Caki2 (cell line): ENCODE data around the gene SLC37A2. TPM values are rescaled to one million over a fixed set of nuclear protein-coding genes. Genes with fewer than 3 reads are reported as not detected.

Source experiments
- DNase-seq: peaks from one replicate; pipeline ENCODE4 v3.0.0-alpha.2; 2015; ENCODE audit warnings: low read depth
- in situ Hi-C: cut with HindIII; loops from 2 replicates; pipeline ENCODE4 v1.10.0; 2016; ENCODE audit warnings: low sequenced_read_pairs, low pct_unique_long_range_greater_than_20kb, mixed read lengths
- total RNA-seq: library from RNA; depleted of rRNA; stranded (reverse); fragments of >200 nt; shearing (Covaris generic); gene quantifications from 2 replicates; pipeline ENCODE4 v1.2.3, GENCODE V29; 2014; ENCODE audit warnings: low replicate concordance

The SLC37A2 gene
- total RNA-seq, 1 experiment from 2014 or later: 1.9 TPM

DNA sequence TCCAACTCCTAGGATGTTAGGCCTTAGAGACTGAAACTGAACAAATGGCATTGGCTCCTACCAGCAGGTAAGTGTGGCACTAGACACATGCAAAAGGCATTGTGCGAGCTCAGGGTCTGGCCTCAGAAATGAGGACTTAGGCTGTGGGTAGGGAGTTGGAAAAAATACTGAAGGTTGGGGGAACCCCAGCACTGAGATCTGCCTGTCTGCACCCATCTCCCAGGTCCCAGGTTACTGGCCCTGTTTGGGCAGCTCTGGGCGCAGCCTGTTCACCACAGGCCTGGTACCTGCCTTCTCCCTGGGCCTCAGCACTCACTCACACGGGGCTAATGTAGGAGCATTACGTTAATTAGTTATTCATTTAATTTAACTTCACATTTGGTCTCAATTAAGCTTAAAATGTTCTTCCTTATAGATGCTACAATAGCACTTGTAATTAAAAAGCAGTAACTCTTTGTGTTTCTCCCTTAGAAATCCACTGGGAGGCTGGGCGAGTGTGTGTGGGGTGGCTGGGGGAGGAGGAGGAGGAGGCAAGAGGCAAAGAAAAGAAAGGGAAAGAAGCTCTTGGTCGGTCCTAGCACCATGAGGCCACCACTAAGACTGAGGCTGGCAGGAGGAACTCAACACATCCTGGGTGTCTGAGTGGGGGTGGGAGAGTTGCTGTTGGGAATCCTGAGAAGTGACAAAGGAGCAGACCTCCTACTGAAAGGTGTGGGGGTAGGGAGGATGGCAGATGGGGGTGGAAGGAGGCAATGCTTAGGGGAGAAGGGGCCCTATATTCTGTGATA lies 29.0 kb downstream of the SLC37A2 start:
- in situ Hi-C loops: no loop called here
- no peak for DNase-seq

DNA sequence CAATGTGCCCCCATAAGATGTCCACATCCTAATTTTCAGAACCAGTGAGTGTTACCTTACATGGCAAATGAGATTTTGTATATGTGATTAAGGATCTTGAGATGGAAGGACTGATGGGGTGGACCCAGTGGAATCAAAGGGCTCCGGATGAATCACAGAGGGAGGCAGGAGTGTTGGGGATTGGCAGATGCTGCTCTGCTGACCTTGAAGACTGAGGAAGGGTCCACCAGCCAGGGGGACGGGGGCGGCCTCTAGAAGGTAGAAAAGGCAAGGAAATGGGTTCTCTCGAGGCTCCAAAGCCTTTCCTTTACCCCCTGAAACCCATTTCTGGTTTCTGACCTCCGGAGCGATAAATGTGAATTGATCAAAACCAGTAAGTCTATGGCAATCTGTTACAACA lies 29.6 kb downstream of the SLC37A2 start:
- no peak for DNase-seq
- in situ Hi-C loops: no loop called here

- DNase-seq: no peak
- in situ Hi-C loops: no loop called here
These were observed 30.4 kb downstream of the SLC37A2 start for GRCh38 chr11:125093502-125093901.

GRCh38 chr11:125094731-125095130 lies 31.6 kb downstream of the SLC37A2 start:
- in situ Hi-C loops: no loop called here
- no peak for DNase-seq

GRCh38 chr11:125100136-125100535 lies 37.0 kb downstream of the SLC37A2 start:
- in situ Hi-C loops: no loop called here
- DNase-seq: no peak

DNA sequence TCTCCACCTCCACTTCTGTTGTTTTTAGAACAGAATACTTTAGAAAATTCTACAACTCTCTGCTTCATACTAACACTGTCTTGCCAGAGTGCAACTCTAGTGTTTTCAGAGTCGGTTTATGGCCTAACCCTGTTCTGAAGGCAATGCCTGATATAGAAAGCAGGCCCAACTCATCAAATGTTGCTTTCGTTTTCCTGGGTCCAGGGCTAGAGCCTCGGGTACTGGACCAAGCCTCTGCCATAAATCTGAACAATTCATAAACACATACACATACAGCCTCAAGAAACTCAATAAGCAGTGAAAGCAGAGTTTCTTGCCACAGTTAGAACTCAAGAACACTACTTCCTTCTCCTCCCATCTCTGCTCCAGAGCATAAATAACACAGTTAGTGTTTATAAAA lies 38.5 kb downstream of the SLC37A2 start:
- in situ Hi-C loops: no loop called here
- no peak for DNase-seq

GRCh38 chr11:125102025-125102424 lies 38.9 kb downstream of the SLC37A2 start:
- no peak for DNase-seq
- in situ Hi-C loops: no loop called here

GRCh38 chr11:125102510-125102909 lies 39.4 kb downstream of the SLC37A2 start:
- no peak for DNase-seq
- in situ Hi-C loops: no loop called here

DNA sequence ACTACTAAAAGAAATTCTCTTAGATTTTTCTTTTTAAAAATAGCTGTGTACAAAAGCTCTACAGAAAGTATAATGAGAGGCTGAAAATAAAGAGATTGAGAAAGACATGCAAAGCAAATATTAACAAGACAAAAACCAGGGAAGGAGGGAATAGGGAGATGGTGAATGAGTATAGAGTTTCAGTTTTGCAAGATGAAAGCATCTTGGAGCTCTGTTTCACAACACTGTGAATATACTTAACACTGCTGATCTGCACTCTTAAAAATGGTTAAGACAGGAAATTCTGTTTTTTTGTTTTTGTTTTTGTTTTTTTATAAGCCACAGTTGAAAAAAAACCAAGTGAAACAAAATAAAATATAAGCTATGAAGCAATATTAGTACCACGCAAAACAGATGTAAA lies 42.8 kb downstream of the SLC37A2 start:
- in situ Hi-C loops: no loop called here
- no peak for DNase-seq

DNA sequence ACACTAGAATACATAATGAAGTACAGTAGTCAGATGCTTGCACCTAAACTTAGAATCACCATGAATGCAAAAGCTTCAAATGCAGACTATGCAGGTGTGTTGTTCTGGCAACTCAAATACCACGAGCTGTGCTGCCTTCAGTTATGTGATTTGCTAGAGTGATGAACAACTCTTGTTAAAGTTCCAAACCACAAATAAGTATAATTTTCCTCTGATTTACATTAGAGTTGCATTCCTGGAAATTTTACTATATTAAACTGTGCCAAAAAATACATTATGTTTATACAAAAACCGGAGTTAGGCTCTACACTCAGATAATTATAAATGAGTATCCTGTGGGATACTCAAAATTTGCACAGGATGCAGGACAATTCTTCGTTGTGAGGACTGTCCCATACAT lies 45.4 kb downstream of the SLC37A2 start:
- DNase-seq: no peak
- in situ Hi-C loops: no loop called here

DNA sequence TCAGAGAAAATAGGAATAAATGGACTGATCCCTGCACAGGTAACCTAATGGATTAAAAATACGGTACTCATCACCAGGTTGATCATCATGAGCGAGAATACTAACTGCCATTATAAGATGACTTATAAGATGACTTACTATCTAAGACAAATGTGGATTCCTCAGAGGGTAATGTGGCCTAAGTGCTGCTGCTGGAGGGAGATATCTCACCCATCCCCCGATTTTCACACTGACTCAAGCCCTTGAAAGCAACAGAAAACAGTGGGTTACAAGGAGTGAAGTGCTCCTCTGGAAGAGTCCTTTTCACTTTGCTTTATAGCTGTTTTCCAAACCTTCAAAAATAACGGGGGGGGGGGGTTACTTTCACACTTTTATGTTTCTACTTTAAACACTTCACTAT lies 47.4 kb downstream of the SLC37A2 start:
- in situ Hi-C loops: no loop called here
- DNase-seq: no peak

GRCh38 chr11:125111001-125111342 lies 47.9 kb downstream of the SLC37A2 start:
- in situ Hi-C loops: no loop called here
- DNase-seq: no peak

DNA sequence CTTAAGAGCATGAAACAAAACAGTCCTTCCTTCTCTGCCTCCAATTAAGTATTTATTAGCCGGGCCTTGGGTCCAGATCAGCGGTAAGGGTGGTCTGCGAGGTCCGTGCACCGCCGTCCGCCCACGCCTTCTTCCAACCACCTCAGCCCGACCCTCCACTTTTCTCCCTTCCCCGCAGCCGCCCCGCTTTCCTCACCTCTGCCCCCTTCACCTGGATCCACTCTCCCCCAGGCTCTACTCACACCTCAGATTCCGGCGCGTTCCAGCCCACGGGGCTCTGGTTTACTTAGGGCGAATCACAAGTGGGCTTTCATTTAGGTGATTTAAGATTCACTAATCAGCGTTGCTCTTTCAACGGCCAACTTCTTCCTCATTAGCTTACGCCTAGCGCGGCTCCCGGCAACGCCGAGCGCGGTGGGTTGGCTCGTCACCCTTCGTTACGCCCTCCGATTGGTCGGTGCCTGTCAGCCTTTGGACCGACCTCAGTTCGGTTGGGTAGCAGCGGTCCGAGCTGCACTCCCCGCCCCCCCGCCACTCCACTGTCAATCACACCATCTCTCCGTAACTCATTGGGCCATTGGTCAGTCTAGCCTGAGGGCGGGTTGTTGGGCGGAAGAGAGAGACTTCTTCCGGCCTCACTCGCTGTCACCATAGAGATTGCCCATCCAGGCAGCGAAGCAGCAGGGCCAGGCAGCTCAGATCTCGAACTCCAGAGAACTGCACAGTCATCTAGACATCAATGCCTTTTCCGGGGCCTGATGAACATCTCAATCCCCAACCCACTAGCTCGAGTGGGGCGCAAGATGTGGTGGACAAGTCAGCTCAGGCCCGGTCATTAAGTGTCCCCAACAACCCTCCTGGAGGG lies 48.5 kb downstream of the SLC37A2 start, which contains the start of gene TMEM218:
Gene TMEM218, minus strand, starts transcription at position 284 of the 865 bp plus-strand sequence. CDS start 9,385 bp downstream, outside the sequence.
- in situ Hi-C loops: no loop called here
- peak; percentile 98 for DNase-seq

GRCh38 chr11:125112208-125112604 lies 49.1 kb downstream of the SLC37A2 start:
- no peak for DNase-seq
- in situ Hi-C loops: no loop called here

DNA sequence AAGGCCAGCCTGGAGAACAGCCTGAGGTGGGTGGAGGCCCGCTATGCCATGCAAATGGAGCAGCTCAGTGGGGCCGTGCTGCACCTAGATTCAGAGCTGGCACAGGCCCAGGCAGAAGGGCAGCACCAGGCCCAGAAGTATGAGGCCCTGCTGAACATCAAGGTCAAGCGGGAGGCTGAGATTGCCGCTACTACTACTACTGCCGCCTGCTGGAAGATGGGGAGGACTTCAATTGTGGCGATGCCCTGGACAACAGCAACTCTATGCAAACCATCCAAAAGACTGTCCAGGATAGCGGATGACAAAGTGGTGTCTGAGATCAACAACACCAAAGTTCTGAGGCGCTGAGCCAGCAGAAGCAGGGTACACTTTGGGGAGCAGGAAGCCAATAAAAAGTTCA lies 51.4 kb downstream of the SLC37A2 start:
- DNase-seq: no peak
- in situ Hi-C loops: no loop called here

DNA sequence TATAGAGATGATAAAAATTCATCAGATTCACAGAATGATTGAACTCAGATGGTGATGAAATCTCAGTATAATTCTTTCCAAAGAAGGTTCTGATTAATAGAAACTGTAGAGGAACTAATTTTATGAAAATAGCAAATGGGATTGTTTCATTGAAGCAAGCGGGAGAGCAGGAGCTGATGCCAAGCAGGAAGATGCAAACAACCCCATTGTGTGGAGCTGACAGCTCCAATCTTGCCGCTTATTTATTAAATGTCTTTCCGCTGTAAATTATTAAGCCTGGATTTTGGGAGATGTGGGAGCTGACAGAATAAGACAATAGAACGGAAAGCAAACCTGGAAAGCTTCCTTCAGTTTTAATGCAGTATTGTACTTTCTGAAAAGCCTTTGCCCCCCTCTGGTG lies 54.3 kb downstream of the SLC37A2 start:
- in situ Hi-C loops: no loop called here

GRCh38 chr11:125123194-125123946 lies 60.3 kb downstream of the SLC37A2 start:
- DNase-seq: no peak
- in situ Hi-C loops: no loop called here

More for the DNA sequence above, 54.3 kb downstream of the SLC37A2 start:
- no peak for DNase-seq

- peak; percentile 46 for DNase-seq
- in situ Hi-C loops: no loop called here
These were observed 61.0 kb downstream of the SLC37A2 start for GRCh38 chr11:125123947-125124617.
